HG03342 (cell line): ENCODE data around the gene LGALS12.
"Not testable (repeated sequence)": the region's sequence is repeated elsewhere in the genome, so short reads cannot be mapped to it uniquely, and the experiment has no call there.

Experiments
- ATAC-seq: cut with Tn5 transposase; IDR thresholded peaks from one replicate; pipeline ENCODE4 v1.9.1; 2021; ENCODE audit warnings: mild to moderate bottlenecking, moderate library complexity; ENCODE audit not compliant: unreplicated experiment

The LGALS12 gene

DNA sequence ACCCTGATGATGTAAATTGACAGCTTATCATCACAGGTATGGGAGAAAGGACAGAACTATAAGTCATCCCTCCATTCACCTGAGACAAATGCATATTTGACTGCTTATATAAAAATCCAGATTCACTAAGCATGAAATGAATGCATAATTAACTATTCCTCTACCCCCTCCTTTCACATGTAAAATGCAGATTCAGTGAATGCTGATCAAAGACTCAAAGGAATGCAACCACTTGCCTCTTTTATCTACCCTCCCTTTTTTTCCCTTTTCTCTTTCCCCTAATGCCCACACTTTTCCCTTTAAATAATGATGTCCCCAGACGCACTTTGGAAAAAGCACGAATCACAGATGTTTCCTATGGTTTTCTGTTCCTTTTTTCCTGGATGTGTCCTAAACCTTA, 26.2 kb downstream of the LGALS12 start:
- no peak for ATAC-seq

DNA sequence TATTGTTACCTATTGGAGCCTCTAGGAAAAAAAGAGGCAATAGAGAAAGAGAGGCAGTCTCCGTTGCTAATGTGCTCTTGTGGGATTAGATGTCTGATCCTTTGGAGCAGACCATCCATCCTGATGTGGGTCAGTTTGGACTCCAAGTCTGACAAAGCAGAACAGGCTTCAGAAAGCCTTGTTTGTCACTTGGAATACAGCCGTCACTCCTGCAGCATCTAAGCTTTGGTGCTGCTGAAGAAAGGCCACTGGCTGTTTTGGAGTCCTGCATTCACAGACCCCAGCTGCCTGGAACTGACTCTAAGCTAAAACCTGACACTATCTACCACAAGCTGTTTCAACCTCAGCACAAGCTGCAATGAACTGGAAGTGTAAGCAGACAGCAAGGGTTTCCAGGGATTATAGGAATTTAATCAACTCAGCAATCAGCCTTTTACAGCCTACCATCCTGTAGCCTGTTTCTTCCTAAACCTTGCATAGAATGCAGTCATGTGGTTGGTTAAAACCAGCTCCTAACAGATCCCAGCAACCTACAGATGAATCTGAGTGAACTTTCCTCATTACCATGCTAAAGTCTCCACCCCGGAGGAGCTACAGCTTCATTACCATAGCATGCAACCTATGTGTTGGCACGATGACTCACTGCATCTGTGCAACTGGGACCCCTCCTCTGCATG, 27.1 kb downstream of the LGALS12 start:
- ATAC-seq = no peak

- ATAC-seq = no peak
Measured at GRCh38 chr11:63534076-63534475, 28.2 kb downstream of the LGALS12 start.

- no peak for ATAC-seq
Measured at GRCh38 chr11:63534895-63535461, 29.1 kb downstream of the LGALS12 start.

DNA sequence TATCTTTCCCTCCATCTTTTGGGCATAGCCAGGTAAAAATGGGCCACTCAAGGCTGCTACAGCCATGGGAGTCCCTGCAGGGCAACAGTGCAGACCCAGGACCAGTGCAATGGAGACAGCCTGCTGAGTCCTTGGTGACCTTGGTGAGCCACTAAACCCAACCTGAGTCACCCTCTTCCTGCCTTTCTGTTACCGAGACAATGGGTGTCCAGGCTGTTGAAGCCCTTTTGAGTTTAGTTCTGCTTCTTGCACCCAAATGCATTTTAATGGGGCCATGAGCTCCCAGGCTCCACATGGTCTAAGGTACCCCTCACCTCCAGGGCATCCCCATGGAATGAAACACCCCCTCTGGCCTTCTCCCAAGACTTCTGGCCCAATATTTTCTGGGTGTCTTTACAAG, 29.9 kb downstream of the LGALS12 start:
- ATAC-seq = no peak

DNA sequence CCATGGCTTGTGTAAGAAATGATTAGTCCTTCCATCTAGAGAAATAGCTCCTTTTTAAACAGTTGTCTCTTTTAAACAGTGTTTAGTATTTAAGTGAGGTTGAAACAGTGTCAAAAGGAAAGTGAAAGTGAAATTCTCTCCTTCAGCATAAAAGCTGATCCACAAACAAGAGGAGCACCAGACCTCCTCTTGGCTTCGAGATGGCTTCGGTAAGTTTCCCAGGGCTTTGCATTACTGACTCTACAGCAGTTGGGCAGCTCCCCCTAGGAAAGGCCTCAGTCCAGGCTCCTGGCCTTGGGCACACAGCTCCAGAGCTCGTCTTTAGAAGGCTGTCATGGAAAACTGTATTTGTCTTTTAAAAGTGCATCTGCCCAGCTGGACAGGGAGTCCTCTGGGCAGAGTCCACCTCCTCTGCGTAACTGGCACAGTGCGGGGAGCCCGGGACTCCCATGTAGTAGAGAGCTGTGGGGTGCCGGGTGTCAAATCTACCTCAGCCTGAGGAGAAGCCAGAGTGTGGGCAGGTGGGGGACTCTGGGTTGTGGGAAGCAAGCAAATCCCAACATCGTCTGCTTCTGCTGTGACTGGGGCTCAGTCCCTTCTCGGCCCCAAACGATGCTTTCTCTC, 30.9 kb downstream of the LGALS12 start, which contains the start of gene PLAAT4:
PLAAT4 (plus strand) TSS at position 140 of the 624 bp plus-strand sequence; CDS start at position 201, 61 bp downstream.
- no peak for ATAC-seq

DNA sequence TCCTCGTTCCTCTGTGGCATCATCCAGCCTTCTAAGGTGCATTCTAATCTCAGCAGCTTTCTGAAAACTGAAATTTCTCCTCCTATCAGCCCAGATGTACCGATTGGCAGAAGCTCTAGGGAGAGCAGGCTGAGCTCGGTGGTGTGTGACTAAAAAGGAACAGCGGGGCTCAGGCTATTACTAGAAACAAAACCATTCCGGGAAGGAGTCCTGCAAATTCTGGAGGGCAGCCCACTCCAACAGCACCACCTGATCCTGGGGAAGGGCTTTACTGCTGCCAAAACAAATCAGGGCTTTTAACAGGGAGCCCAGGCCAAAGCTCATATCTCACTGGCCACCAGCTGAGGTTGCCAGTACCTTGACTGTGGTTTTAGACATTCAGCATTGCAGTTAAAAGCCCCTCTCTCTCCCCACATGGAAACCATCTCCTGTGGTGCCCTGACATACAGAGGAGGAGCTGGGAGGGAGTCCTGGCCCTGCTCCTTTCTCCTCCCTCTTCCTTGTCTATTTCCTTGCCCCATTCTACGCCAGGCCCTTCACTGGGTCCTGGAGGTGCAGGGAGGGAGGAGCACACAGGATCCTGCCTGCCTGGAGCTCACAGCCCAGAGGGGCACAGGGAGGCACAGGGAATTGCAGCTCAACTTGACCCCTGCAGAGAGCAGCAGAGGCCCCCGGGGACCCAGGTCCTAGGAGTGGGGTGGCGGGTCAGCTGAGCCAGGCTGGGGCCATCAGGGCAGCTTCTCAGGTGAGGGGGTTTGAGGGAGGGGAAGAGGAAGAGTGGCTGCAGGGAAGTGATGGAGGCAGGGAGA, 31.6 kb downstream of the LGALS12 start:
- no peak for ATAC-seq

GRCh38 chr11:63542506-63542905, 36.6 kb downstream of the LGALS12 start:
- not testable (repeated sequence) for ATAC-seq

DNA sequence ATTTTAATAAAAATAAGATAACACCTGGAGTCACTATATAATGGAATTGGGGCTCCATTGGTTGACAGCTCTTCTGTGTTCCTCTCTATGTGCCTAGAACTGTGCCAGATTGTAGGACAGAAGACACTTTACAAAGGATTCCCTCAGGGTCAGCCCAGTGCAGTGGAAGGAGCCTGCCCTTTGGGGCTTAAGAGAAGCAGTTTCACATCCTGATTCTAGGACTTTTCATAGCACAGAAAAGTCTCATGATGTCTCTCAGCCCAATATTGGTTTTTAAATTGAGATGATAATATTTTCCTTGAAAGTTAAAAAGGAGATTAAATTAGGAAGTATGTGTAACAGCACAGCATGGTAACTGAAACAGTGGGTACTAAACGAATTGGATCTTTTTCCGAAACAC, 37.8 kb downstream of the LGALS12 start:
- no peak for ATAC-seq

DNA sequence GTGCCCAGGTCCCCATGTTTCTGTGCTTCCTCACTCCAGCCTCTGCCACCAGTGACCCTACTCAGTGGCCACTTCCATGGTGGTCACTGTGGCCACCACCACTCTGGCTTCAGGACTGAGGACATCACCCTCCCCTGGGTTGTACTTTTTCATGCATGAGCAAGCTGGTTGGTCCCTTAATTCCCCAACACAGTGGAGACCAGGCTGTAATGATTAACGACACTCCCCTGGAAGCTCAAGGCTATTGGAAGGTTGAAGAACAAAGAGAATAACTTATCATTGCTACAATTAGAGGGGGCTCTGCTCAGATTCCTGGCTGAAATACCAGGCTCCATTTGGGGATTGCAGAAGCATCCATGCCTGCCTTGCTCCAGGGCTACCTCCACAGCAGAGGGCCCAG, 41.2 kb downstream of the LGALS12 start:
- no peak for ATAC-seq

- ATAC-seq = no peak
Measured at GRCh38 chr11:63548178-63548577, 42.3 kb downstream of the LGALS12 start.

DNA sequence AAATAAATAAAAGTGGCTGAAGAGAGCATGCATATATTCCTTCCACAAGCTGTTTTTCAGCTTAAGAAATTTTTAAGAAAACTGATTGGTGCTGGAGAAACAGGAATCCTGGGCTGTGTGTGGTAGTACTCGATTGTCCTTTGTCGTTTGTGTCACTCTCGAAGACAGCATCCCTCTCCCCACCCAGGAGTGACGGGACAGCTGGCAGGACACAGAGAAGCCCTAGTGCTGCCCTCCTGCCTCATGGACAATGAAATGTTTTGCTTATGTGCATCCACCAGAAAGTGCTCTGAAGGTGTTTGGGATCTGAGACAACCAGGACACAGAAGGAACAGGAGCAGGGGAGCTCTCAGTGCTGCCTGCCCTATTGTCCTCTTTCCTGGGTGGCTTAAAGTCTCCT, 43.5 kb downstream of the LGALS12 start:
- ATAC-seq = no peak

GRCh38 chr11:63550156-63550700, 44.3 kb downstream of the LGALS12 start:
- not testable (repeated sequence) for ATAC-seq

DNA sequence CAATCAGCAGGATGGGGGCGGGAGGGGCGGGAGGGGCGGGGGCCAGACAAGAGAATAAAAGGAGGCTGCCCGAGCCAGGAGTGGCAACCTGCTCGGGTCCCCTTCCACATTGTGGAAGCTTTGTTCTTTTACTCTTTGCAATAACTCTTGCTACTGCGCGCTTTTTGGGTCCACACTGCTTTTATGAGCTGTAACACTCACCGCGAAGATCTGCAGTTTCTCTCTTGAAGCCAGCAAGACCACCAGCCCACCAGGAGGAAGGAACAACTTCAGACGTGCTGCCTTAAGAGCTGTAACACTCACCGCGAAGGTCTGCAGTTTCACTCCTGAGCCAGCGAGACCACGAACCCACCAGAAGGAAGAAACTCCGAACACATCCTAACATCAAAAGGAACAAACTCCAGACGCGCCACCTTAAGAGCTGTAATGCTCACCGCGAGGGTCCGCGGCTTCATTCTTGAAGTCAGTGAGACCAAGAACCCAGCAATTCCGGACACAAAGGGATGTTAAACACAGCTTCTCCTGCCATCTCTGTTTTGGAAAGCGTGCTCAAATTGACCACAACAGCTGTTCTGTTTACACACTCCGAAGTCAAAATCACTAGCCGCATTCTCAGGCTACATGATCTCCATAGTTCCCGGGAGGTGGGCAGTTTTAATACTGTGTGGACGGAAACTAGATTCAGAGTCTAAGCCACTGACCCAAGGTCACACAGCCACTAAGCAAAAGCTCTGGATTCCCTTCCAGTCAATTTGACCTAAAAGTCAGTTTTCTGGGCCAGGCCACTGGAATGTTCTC, 45.4 kb downstream of the LGALS12 start:
- ATAC-seq = no peak

DNA sequence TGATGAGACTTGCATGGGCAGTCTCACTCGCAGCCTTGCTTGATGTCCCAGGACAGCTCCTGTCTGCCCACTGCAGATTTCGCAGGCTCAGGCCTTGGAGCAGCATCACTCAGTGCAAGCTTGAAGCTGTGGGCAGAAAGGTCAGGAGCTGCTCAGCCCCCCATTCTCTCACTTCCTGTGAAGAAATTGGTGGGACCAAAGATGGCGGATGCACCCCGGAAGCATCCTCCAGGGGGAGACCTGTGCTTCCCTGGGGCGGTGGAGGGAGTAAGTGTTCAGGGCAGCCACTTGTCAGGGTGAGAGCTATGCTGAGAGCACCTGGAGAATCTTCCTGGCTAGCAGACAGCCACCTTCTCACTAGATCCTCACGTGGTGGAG, 46.0 kb downstream of the LGALS12 start:
- no peak for ATAC-seq

DNA sequence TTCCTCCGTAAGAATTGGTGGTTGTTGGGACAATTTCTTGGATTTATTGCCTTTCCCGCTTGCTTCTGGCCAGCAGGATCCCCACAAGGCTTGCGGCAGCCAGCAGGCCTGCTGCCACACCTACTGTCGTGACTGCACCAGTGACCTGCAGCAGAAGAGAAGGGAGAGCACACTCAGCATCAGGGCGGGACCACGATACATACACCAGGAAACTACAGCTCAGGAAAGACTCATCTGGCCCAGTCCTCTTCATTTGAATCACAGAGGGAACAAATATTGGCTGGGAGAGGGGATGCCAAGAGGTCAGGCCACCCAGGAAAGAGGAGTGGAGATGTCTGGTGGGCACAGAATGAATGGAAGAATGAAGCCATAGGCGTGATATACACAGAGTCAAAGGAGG, 47.0 kb downstream of the LGALS12 start:
- ATAC-seq = no peak

DNA sequence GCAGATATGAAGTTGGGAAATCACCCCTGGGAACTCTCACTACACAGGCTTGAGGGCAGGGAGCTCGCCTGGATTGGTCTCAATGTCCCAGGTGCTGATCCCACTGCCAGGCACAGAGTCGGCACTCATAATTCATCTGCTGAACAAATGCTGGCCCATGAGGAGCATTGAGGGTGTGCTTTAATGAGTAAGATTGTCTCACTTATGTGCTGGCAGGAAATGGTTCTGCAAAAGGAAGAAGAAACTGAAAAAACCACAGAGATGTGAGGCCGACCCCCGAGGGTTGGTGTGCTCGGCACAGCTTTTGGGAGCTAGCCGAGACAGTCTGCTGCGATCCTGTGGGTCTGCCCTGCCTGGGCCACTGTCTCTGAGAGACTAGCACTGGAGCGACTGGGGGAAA, 47.9 kb downstream of the LGALS12 start:
- ATAC-seq = peak; percentile 68

DNA sequence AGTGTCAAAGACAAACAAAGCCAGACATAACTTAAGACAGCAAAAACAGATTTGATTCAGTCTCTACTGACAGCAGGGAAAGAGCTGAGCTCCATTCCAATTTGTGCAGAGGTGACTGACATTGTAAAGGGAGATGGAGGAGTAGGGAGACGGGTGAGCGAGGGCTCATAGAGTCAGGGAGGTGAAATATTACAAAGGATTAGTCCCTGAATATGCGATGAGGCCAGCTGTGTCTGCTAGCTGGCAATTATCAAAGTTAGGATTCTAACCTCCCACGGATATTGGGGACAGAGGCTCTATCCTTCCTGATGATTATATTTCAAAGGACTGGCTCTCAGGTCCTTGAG, 49.0 kb downstream of the LGALS12 start:
- ATAC-seq = no peak

- ATAC-seq = no peak
Measured at GRCh38 chr11:63556404-63557013, 50.6 kb downstream of the LGALS12 start.

DNA sequence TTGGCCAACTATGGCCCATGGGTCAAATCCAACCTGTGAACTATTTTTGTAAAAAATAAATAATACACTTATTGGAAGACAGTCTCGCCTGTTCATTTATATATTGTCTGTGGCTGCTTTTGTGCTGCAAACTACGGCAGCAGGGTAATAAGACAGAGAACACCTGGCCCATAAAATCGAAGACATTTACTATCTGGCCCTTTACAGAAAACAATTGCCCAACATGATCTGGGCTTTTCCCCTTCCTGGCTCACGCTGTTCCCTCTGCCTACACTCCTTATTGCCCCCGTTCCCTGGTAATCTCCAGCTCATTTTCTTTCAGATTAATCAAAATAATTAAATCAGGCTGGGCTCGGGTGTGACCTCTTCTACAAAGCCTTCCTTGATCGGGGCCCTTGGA, 51.7 kb downstream of the LGALS12 start:
- no peak for ATAC-seq
